Gastrocnemius medialis (tissue), 4 donors: ENCODE measurements around the gene ANKRD17. TPM values are rescaled to one million over a fixed set of nuclear protein-coding genes. Genes with fewer than 3 reads are reported as not detected.
A peak's percentile ranks its signal among the peaks of the same experiment; 100 is the strongest.

Source experiments
- ATAC-seq, 2 donors: fragments of 150-250 bp; one replicate each; pipeline ENCODE4 v1.9.1; 2016
- DNase-seq, 2 donors: peaks; one replicate each; pipeline ENCODE4 v3.0.0-alpha.2; 2019
- H3K27ac ChIP-seq, 4 donors: fragments of 200-600 bp; sonication (generic); 1 replicate in 1 of 4; 2 replicates in 3 of 4; pipeline ENCODE4 v1.5.1; 2016 to 2018; ENCODE audit warnings: mild to moderate bottlenecking in 2 of 4, moderate library complexity in 1 of 4
- H3K27me3 ChIP-seq, 3 donors: fragments of 200-600 bp; sonication (generic) in 2 of 3; 1 replicate in 1 of 3; 2 replicates in 2 of 3; pipeline versions ENCODE4 v1.5.1 to v1.6.0; 2016 to 2019; ENCODE audit warnings: mild to moderate bottlenecking in 1 of 3, moderate library complexity in 1 of 3
- H3K36me3 ChIP-seq, 2 donors: fragments of 200-600 bp; sonication (generic) in 1 of 2; one replicate each; pipeline ENCODE4 v1.5.1; 2017 to 2018
- H3K4me1 ChIP-seq, 2 donors: fragments of 200-600 bp; sonication (generic) in 1 of 2; one replicate each; pipeline ENCODE4 v1.5.1; 2016 to 2017; ENCODE audit warnings: mild to moderate bottlenecking in 2 of 2
- H3K4me3 ChIP-seq, 4 donors: fragments of 200-600 bp; sonication (generic) in 3 of 4; 1 replicate in 1 of 4; 2 replicates in 3 of 4; pipeline ENCODE4 v1.5.1; 2016 to 2019; ENCODE audit warnings: mild to moderate bottlenecking in 2 of 4
- H3K9me3 ChIP-seq, 3 donors: fragments of 200-600 bp; sonication (generic) in 2 of 3; 1 replicate in 1 of 3; 2 replicates in 2 of 3; pipeline ENCODE4 v1.5.1; 2016 to 2019
- POLR2A ChIP-seq, 2 donors: fragments of 450-650 bp; IDR thresholded peaks; one replicate each; pipeline ENCODE4 v1.6.1; 2017; ENCODE audit warnings: antibody characterized with exemption in 2 of 2, mild to moderate bottlenecking in 2 of 2, moderate library complexity in 2 of 2
- in situ Hi-C, 4 donors: fragments of 200-750 bp; cut with MboI; loops; one replicate each; pipeline versions ENCODE4 v1.15.0 to v1.8.0; 2017; ENCODE audit warnings: low sequenced_read_pairs in 4 of 4
- intact Hi-C: fragments of 100-400 bp; cut with DNase I; formaldehyde crosslinking; loops from one replicate; pipeline ENCODE4 v1.15.1; 2023; ENCODE audit warnings: low total_unique reads
- total RNA-seq, 4 donors: library from RNA; depleted of rRNA; stranded (reverse); fragments of >200 nt; gene quantifications; one replicate each; pipeline versions ENCODE4 v1.1.0 to v1.2.3, GENCODE V29; 2016
- TF ChIP-seq, protein P1 (sequence below), 5 experiments: fragments of 450-650 bp in 3 of 5; fragments of 200-600 bp in 2 of 5; sonication (generic) in 2 of 5; IDR thresholded peaks in 4 of 5; conservative IDR thresholded peaks in 1 of 5; 1 replicate in 4 of 5; 2 replicates in 1 of 5; pipeline ENCODE4 v1.5.1; 2016 to 2019; ENCODE audit warnings: antibody characterized with exemption in 5 of 5, mild to moderate bottlenecking in 3 of 5, moderate library complexity in 3 of 5

Gene ANKRD17
- total RNA-seq, 4 donors from 2014 or later: 40.8 to 68.5 (median 54.8) TPM

GRCh38 chr4:73103799-73104503 is 154.6 kb downstream of the ANKRD17 start:
- no peaks in the 10 kb centered on the region for H3K27me3 ChIP-seq
- H3K4me3 ChIP-seq: no peak overlapping the region
- ATAC-seq: no peak
- TF ChIP-seq, protein P1, sequence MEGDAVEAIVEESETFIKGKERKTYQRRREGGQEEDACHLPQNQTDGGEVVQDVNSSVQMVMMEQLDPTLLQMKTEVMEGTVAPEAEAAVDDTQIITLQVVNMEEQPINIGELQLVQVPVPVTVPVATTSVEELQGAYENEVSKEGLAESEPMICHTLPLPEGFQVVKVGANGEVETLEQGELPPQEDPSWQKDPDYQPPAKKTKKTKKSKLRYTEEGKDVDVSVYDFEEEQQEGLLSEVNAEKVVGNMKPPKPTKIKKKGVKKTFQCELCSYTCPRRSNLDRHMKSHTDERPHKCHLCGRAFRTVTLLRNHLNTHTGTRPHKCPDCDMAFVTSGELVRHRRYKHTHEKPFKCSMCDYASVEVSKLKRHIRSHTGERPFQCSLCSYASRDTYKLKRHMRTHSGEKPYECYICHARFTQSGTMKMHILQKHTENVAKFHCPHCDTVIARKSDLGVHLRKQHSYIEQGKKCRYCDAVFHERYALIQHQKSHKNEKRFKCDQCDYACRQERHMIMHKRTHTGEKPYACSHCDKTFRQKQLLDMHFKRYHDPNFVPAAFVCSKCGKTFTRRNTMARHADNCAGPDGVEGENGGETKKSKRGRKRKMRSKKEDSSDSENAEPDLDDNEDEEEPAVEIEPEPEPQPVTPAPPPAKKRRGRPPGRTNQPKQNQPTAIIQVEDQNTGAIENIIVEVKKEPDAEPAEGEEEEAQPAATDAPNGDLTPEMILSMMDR (IDR thresholded peaks at IDR 0.05 in 4 of 5, conservative IDR thresholded peaks at IDR 0.05 in 1 of 5): no peak
- TF ChIP-seq POLR2A (IDR thresholded peaks at IDR 0.05): no peak
- intact Hi-C loops (no loop called here), in situ Hi-C loops (no loop called here)
- no peaks in the 10 kb centered on the region for H3K9me3 ChIP-seq
- DNase-seq: no peak
- peaks cover 0 to 79% of the 10 kb centered on the region in 2 donors for H3K36me3 ChIP-seq
- H3K27ac ChIP-seq: peak overlapping the region in 1 of 4 donors; percentile 24
- H3K4me1 ChIP-seq: no peaks in the 10 kb centered on the region

GRCh38 chr4:73099143-73099542 is 159.5 kb downstream of the ANKRD17 start:
- H3K27me3 ChIP-seq: no peaks in the 10 kb centered on the region
- ATAC-seq (no peak), DNase-seq (no peak)
- peaks cover 0 to 84% of the 10 kb centered on the region in 2 donors for H3K36me3 ChIP-seq
- no peaks in the 10 kb centered on the region for H3K4me1 ChIP-seq
- TF ChIP-seq POLR2A (IDR thresholded peaks at IDR 0.05): no peak
- TF ChIP-seq, protein P1 (IDR thresholded peaks at IDR 0.05 in 4 of 5, conservative IDR thresholded peaks at IDR 0.05 in 1 of 5): no peak
- no peaks in the 10 kb centered on the region for H3K9me3 ChIP-seq
- intact Hi-C loops: no loop called here
- in situ Hi-C loops: no loop called here
- H3K27ac ChIP-seq: no peak overlapping the region
- H3K4me3 ChIP-seq: no peak overlapping the region

DNA sequence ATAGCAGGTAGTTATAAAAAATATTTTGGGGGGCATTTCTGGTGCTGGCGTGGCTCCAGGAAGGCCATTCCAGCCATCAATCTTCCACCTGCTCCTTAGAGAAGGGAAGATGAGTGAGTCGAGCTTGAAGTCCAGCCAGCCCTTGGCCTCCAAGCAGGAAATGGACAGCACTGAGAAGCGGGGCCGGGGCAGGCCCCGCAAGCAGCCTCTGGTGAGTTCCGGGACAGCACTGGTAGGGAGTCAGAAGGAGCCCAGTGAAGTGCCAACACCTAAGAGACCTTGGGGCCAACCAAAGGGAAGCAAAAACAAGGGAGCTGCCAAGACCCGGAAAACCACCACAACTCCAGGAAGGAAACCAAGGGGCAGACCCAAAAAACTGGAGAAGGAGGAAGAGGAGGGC is 159.9 kb downstream of the ANKRD17 start:
- ATAC-seq: no peak
- TF ChIP-seq POLR2A (IDR thresholded peaks at IDR 0.05): no peak
- TF ChIP-seq, protein P1 (IDR thresholded peaks at IDR 0.05 in 4 of 5, conservative IDR thresholded peaks at IDR 0.05 in 1 of 5): no peak
- Histone ChIP-seq H3K4me3 (no peak overlapping the region), H3K4me1 (no peaks in the 10 kb centered on the region), H3K9me3 (no peaks in the 10 kb centered on the region), H3K36me3 (peaks cover 0 to 84% of the 10 kb centered on the region in 2 donors), H3K27ac (no peak overlapping the region), H3K27me3 (no peaks in the 10 kb centered on the region)
- no peak for DNase-seq
- in situ Hi-C loops (no loop called here), intact Hi-C loops (no loop called here)

DNA sequence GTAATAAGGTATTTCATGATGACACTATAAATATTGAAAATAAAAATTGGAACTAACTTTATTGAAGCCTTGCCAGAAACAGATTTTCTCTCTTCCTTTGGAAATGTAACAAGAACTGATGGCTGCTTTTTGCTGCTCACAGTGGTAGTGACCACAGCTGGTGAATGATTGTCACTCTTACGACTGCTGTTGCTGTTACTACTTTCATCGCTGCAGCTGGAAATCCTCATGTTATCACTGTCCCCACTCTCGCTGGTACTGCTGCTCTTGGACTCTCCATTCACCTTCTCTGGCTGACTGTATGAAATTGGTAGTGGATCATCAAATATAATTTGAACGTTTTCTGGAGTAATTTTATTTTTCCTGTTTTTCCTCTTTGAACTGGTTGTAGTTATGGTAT is 160.6 kb downstream of the ANKRD17 start:
- Histone ChIP-seq H3K9me3 (no peaks in the 10 kb centered on the region), H3K27me3 (no peaks in the 10 kb centered on the region), H3K27ac (no peak overlapping the region), H3K36me3 (peaks cover 0 to 85% of the 10 kb centered on the region in 2 donors), H3K4me1 (no peaks in the 10 kb centered on the region), H3K4me3 (no peak overlapping the region)
- intact Hi-C loops (no loop called here), in situ Hi-C loops (no loop called here)
- no peak for DNase-seq
- no peak for ATAC-seq
- TF ChIP-seq POLR2A (IDR thresholded peaks at IDR 0.05): no peak
- TF ChIP-seq, protein P1 (IDR thresholded peaks at IDR 0.05 in 4 of 5, conservative IDR thresholded peaks at IDR 0.05 in 1 of 5): no peak
